ENCODE data around the gene CABP4.

CABP4 gene

DNA sequence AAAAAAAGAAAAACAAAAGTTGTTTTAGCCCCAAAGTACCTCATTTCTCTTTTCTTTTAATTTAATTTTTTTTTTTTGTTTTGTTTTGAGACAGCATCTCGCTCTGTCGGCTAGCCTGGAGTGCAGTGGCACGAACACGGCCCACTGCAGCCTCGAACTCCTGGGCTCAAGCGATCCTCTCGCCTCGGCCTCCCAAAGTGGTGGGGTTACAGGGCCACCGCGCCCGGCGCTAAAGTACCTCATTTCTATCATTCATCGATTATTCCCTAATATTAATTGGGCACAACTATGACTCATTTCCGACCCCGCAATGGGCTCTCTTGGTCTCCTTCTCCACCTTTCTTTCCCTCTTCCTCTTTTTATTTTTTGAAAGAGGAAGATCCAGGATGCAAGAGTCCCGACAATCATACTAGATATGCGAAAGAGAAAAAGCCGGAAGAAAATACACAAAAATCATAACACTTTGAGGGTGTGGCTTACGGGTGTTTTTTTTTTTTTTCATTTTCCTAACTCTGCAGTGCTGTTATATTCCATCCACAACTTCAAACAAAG lies 27.2 kb downstream of the CABP4 start:
- no peak for DNase-seq (ENCODE audit: low read depth in 2 of 2)

DNA sequence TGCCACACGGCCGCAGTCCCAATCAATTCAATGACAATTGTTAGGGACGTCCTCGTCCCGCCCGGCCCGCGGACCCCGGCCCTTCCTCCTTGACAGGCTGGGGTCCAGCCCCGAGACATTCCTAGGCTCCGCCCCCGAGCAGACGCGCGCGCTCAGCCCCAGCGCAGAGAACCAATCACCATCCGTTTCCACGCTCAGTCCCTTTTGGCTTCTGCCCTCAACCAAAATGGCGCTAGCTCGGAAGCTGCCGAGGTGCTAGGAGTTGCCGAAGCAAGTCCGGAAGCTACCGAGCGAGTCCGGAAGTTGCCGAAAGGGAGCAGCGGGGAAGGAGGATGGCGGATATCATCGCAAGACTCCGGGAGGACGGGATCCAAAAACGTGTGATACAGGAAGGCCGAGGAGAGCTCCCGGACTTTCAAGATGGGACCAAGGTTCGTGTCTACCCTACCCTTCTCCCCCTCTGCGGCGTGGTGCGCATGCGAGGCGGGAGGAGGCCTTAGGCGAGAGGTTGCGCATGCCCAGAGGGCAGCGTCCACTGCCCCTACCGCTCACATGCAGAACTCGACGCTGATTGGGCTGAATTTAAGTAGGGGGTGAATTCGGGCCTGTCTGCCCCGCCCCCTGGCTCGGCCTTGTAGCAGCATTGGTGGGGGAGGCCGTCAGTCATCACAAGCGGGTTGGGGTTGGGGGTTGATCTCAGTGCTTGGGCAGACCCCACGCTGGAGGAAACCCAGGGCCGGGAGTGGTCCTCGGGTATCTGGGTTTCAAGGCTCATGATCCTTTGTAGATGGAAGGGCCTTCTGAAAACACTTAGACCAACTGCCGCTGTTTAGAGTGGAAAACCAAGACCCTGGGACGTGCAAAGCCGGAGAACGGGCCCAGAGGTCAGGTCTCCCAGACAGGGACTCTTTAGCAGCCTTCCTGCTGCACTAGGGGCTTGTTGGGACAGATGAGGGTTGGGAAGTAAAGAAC lies 28.0 kb downstream of the CABP4 start, which contains the start of gene AIP:
TSS of gene AIP (plus strand) at position 200 of the 972 bp plus-strand sequence. CDS start at position 333, 133 bp downstream.
- DNase-seq (ENCODE audit: low read depth in 2 of 2) = peak; percentile 91 to 97

DNA sequence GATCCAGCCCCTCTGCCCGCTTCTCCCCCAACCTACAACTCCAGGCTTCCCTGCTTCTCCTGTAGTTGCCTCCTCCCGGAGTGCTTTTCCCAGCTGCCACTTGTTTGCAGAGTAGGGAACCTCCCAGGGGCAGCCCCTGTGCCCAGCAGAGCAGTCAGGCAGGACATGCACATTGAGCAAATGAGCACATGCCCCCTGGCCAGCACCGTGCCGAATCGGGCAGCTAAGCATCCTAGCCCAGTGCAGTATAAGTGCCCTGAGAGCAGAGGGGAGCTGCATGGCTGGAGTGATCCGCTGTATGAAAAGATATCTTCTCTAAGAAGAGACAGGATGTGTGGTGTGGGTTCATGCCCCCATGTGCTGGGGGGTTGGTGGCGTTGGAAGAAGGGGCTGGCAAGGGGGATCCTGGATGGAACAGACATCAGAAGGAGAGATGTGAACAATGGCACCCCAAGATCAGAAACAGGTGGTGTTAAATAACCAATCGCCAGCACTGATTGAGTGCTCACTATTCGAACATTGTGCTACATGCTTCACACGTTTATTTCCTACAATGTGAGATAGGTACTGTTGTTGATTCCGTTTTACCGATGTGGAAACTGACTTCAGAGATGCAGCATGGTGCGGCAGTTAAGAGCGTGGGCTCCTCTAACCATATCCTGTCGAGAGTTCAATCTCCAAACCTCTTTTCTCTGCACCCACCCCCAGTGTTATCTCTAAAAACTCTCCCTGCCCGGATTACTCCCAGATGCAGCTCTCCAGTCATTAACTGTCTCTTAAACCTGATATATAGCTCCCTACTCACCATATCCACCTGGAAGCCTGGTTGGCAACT lies 28.9 kb downstream of the CABP4 start:
- DNase-seq (ENCODE audit: low read depth in 2 of 2) = no peak

DNA sequence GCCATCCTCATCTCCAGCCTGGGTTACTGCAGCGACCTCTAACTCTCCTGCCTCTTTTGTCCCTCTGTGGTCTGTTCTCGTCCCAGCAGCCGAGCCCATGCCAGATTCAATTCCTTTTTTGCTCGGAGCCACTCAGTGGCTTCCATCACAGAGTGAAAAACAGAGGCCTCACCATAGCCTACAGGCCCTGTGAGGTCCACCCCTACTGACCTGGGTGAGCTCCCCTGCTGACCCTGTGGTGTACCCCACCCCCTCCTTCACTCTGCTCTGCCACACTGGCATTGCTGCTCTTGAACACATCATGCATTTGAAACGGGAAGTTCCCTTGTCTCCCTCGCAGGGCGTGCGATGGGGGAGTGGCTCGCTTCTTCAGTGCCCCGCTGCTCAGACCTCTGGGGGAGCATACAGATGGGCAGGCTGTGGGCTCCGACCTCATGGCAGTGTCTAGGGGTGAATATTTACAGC lies 29.7 kb downstream of the CABP4 start:
- DNase-seq (ENCODE audit: low read depth in 2 of 2) = peak in 1 of 2 experiments; percentile 66

DNA sequence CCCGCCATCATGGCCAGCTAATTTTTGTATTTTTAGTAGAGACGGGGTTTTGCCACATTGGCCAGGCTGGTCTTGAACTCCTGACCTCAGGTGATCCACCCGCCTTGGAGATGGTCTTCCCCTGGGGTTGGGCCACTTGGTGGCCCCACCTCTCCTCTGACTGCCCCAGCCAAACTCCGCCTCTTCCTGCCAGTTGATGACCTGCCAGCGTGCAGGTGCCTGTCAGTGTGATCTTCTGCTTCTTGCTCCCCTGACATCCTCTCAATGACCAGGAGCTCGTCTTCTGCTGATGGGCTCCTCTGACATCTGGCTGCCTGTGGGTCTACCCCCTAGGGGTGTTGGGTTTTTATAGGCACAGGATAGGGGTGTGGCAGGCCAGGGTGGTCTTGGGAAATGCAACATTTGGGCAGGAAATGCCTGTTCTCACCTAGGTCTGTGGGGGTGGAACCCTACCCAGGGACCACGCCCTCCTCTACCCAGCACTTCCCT lies 30.8 kb downstream of the CABP4 start:
- peak in 1 of 2 experiments; percentile 57 for DNase-seq (ENCODE audit: low read depth in 2 of 2)

DNA sequence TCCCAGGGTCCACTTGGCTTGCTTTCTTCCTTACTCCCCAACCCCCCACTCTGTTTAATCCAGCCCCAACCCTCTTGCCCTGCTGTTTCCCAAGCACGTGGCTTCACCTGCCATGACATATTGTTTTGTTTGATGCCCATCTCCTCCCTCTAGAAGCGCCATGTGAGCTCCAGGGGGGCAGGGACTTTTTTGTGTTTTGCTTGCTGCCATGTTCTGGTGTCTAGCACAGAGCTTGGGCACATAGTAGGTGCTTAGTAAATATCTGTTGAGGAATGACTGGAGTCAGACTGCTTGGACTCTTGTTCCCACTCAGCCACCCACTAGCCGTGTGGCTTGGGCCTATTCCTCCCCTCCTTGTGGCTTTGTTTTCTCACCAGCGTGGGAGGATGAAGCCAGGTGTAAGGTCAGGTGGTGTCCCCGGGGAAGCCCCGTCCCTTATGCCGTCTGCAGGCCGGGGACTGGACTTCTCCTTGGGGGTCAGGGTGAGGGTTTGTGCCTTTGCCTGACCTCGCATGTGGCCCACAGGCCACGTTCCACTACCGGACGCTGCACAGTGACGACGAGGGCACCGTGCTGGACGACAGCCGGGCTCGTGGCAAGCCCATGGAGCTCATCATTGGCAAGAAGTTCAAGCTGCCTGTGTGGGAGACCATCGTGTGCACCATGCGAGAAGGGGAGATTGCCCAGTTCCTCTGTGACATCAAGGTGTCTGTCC lies 31.5 kb downstream of the CABP4 start:
- DNase-seq (ENCODE audit: low read depth in 2 of 2) = no peak

DNA sequence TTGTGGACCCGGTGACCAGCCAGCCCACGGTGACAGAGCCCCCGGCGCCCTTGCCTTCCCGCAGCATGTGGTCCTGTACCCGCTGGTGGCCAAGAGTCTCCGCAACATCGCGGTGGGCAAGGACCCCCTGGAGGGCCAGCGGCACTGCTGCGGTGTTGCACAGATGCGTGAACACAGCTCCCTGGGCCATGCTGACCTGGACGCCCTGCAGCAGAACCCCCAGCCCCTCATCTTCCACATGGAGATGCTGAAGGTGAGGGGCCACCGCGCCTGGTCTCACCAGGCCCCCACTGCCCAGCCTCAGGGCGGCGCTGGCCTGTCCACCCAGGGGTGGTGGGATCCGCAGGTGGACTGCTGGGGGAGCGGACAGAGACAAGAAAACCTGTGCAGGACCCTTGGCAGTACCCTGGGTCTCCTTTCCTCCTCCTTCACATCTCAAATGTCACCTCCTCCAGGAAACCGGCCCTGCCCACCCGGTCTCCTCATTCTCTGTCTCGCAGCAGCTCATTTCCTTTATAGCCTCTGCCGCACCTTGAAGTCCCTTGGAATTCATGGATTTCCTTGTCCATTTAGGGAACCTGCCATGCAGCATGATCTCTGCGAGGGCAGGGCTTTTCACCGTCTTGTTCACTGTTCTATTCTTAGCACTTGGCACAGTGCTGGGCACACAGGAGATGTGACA lies 34.2 kb downstream of the CABP4 start:
- DNase-seq (ENCODE audit: low read depth in 2 of 2) = no peak

DNA sequence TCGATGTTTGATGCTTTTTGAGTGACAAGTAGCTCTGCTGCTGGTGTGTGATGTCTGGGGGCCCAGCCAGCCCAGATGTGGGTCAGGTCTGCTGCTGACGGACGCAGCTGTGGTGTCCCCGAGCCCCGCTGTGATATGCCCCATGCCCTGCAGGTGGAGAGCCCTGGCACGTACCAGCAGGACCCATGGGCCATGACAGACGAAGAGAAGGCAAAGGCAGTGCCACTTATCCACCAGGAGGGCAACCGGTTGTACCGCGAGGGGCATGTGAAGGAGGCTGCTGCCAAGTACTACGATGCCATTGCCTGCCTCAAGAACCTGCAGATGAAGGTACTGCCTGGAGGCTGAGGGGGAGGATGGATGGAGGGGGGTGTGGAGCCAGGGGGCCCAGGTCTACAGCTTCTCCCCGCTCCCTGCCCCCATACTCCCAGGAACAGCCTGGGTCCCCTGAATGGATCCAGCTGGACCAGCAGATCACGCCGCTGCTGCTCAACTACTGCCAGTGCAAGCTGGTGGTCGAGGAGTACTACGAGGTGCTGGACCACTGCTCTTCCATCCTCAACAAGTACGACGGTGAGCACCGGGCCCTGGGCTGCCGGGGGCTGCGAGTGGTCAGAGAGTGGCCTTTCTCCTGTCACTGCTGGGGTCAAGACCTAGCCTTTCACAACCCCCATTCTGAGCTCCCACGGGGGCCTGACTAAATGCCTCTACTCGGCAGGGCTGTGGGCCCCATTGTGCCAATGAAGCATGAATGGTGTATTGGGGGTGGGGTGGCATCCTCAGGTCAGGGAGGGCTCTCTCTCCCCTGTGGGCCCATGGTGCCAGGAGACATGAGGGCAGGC lies 35.0 kb downstream of the CABP4 start:
- DNase-seq (ENCODE audit: low read depth in 2 of 2) = no peak

DNA sequence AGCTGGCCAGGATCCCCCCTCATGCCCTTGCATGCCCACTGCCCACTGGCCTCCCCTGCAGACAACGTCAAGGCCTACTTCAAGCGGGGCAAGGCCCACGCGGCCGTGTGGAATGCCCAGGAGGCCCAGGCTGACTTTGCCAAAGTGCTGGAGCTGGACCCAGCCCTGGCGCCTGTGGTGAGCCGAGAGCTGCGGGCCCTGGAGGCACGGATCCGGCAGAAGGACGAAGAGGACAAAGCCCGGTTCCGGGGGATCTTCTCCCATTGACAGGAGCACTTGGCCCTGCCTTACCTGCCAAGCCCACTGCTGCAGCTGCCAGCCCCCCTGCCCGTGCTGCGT lies 35.5 kb downstream of the CABP4 start:
- DNase-seq (ENCODE audit: low read depth in 2 of 2) = no peak

DNA sequence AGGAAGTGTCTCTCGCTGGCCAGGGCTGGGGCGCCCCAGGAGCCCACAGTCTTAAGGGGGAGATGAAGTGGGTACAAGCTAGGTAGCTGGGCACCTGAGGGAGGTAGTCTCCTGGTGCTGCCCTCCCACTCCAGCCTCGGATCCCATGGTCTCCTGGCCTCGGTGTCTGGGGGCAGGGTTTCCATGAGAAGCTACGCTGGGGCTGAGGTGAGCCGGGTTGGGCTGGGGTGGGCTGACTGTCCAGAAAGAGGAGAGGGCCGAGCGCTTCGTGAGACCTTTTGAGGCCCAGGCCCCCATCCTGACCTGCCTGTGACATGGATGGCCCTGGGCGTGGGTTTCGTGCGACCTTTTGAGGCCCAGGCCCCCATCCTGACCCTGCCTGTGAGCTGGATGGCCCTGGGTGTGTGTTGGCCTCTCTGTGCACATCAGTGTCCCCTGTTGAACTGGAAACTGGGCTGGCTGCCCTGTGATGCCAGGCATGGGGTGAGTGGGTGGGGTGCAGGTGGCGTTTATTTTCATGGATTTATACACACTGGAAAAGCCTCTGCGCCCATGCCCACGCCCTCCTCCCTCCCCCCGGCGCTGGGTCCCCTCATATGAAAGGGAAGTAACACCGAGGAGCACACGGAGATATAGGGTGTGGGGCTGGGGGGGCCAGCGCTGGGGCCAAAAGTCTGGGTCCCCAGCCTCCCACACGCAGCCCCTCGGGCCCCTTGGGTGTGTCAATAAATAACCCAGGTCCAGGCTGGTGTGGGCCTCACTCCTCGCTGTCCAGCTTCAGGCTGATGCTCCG lies 36.3 kb downstream of the CABP4 start:
- DNase-seq (ENCODE audit: low read depth in 2 of 2) = no peak

DNA sequence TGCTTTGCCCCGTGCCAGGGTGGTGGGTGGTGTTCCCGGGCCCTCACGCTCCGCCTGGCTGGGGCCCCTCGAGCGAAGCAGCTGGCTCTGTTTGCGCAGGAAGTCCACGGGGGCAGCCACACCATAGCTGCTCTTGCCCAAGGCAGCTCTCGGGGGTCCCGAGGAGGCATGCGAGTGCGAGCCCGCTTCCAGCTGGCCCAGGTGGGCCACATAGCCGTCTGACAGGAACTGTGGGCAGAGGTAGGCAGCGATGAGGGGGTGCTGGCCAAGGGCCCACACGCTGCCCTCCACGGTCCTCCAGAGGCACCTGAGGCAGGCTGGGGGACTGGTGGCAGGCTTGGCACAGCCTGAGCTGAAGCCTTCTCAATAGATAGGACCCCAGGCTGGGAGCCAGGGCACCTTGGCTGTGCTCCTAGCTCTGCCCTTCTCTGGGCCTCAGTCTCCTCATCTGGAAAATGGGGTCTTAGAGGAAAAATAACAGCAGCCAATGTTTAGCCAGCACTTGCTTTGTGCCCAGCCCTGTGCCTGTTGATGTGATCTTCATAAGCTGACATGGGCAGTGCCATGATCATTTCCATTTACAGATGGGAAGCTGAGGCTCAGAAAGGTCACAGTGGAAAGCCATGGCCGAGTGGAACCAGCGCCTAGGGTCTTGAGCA lies 37.0 kb downstream of the CABP4 start:
- DNase-seq (ENCODE audit: low read depth in 2 of 2) = no peak

DNA sequence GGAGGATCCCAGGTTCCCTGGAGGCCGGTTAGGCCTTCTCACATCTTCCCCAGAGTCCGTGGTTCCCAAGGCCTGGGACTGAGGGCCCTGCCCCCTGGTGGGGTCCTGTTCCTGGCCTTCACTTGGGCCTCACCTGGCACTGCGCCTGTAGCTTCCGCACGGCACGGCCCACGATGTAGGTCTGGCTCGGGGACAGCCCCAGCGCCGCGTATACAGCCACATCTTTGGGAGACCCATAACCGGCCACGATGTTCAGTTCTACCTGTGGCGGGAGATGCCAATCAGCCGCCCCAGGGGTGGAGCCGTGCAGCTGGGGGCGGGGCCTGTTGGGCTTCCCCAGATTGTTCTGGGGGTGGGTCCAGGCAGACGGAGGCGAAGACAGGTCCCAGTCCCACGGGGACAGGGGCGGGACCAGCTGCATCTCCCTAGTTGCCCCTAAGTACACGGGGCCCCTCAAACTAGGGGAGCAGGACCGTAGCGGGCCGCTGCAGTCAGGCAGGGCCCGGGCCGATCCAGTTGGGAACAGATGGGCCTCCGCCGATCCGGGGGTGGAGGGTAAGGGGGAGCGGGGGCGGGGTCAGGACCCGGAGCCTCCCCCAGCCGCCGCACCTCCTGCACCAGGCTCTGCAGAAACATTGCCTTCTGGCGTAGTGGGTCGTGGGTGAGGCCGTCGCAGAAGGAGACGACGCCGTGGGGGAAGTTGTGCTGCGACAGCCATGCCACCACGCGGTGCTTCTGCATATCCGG lies 37.8 kb downstream of the CABP4 start:
- DNase-seq (ENCODE audit: low read depth in 2 of 2) = no peak

DNA sequence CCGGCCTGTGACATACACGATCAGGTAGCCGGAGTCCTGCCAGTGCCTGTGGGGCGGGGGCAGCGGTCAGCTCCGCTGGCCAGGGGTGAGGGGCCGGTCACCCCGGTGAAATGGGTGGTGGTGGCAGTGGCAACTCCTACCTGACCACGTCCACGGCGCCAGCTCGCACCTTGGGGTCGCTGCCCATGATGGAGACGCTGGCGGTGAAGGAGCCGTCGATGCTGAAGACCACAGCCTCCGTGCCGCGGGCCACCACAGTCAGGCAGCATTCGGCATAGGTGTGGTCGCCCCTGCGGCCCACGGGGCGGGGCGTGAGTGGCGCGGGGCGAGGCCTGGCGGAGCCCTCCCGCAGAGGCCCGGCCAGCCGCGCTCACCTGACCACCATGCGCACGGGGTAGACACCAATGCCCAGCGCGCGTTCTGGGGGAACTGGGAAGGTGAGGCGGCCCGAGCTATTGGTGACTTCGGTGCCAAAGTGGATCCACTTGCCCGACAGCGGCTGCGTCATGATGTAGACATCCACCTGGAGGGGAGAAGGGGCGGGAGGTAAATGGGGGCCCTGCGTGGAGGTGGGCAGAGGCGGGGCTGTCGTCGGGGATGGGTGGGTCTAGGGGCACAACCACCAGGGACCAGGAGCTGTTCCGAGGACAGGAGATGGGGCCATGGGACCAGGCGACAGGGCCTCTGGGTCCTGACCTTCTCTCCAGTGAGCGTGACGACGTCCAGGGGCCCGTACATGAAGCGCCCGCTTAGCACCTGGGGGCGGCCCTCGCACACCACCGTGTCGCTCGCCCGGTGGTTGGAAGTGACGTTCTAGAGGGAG lies 38.6 kb downstream of the CABP4 start:
- DNase-seq (ENCODE audit: low read depth in 2 of 2) = no peak

DNA sequence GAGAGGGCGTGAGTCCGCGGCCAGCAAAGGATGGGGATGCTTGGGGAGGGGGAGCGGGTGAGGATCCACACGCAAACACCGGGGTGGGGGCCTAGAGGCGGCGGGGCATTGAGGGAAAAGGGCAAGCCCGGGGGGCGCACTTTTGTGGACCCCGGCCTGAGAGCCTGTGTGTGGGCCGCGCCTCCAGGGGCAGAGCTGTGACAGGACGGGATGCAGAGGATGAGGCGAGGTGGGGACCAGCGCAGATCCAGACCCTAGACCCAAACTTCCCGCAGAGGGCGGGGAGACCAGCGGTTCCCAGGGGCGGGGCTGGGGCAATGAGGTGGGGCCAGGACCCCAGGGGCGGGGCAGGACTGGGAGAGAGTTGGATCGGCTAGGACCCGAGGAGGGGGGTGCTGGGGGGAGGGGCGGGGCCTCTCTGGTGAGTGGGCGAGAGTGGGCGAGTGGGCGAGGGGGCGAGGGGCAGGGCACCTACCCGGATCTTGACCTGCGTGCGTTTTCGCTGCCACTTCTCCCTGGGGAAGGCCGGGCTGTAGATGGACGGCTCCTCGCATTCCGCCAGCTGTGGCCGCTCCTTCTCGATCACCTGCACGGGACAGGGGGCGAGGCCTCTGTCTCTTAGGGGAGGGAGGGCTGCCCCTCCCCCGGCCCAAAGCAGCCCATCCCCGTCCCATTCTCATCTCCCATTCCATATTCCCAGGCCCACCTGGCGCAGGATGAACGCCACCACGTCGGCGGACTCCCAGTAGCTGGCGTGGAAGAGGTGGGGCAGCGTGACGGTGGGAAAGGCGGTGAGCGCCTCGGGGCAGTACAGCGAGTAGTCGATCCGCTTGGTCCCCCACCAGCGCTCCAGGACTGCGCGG lies 39.4 kb downstream of the CABP4 start:
- DNase-seq (ENCODE audit: low read depth in 2 of 2) = no peak

DNA sequence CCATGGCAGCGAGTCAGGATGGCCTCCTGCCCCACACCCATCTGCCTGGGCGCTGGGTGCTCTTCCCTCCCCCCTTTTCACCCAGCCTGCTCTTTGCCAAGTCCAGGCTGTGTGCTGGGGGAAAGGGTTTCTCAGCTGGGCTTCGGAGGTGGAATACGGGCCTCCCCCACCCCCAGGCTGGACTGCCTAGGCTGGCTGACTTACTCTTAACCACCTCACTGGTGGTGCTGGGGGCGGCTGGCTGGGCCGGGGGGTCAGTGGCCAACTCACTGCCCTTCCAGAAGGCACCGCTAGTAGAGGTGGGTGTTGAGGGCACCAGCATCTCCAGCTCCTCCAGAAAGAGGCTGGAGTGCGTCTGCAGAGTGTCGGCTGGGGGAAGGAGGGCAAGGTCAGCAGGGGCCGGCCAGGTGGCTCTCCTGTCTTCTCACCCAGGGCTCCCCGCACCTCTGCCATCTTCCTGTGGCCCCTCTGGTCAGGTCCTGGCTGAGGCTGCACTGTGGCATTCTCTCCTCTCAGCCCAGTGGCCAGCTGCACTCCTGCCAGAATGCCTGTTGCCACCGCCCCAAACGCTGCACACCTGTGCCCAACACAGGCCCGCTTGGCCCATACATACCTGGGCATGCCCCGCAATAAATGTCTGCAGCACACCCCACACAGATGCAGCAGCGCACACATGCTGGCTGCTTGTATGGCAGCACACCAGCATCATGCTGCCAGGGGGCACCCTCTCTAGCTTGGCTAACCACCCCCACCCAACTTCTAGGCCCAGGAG lies 40.3 kb downstream of the CABP4 start:
- no peak for DNase-seq (ENCODE audit: low read depth in 2 of 2)
